Stimulated activated CD4-positive, alpha-beta T cell treated with anti-CD3 and anti-CD28 coated beads, Interleukin-1b, Interleukin-23, amount 100 ng/mL, for 4 hours (primary cell): ENCODE measurements around the gene MAP2.

Experiments
- DNase-seq, 2 donors: peaks; one replicate each; pipeline ENCODE4 v3.0.0-alpha.2; 2020; ENCODE audit warnings: low read depth in 2 of 2

MAP2 gene

DNA sequence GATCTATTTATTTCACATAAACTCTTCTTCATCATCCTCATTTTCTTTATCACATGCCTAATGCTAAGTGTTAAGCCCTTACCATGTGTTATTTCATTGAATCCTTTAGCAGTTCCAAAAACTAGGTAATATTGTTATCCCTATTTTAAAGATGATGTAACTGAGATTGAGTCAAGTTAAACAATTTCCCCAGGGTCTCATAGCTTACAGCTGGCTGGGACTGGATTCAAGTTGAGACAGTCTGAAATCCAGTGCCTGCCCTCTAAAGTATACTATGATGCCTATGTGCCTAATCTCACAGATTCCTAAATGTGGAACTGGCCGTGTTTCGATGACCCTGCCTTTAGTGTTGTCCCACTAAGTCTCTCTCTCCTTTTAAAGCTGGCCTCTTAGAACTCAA, 108.5 kb downstream of the MAP2 start:
- DNase-seq: no peak

DNA sequence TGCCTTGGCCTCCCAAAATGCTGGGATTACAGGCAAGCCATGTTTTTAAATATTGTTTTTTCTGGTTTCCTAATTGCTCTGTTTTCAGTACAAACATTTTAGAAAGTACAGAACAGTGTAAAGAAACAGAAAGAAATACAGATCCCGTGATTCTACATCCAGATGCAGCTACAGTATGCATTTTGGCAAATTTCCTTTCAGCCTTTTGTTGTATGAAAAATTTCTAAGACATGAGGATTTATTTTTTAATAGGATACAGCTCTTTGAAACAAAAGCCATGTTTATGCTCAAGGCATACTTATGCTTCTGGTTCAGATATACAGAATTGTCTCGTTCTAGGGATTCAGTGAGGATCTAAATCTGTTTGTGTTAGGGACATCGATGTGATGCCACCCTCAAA, 109.5 kb downstream of the MAP2 start:
- DNase-seq: no peak

DNA sequence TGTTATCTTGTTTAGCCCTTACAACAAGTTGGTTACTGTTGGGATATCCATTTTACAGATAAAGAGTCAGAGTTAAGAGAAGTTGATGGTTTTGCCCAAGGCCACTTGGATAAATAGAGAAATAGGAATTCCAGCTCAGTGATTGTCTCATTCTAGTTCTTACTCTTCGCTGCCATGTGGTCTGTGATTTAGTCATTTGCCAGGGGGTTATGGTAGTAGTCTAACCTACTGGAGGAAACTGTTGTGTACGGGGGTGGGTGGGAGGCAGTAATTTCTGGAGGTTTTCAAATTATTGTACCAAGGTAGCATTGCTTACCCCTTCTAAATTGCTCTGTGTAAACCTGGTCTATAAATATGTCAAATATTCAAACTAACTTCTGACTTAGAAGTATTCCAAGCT, 110.4 kb downstream of the MAP2 start:
- DNase-seq: no peak

DNA sequence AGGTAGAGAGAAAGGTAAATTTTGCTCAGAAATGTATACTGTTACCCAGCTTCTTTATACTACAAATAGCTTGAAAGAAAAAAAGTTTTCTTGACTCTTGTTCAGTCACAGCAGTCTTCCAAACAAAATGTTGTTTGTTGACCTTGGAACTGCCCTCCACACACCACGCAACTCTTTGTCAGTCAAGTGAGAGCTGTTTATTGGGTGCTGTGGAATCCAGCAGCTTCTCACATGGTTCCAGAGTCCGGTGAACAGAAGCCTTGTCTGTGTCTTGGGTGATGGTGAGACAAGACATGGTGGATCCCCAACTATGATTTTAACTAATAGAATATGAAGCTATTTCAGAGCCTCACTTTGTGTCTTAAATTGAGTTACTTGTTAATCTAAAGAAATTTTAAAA, 112.5 kb downstream of the MAP2 start:
- DNase-seq: no peak

DNA sequence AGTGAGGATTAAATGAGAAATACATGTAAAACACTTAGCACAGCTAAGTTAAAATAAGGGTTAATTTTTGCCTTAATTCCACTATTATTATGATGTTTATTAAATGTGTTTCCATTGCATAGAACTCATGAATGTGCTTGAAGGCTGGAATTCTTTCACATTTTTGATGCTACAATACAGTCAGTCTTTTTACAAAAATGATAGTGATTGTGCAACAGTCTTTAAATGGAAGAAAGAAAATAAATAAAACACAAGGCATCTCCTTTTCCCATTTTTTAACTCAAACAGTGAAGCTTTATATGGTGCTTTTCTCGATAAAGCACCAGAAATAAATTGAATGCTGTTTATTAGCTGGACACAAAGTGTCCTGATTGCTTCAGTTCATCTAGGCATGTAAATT, 123.9 kb downstream of the MAP2 start:
- no peak for DNase-seq

DNA sequence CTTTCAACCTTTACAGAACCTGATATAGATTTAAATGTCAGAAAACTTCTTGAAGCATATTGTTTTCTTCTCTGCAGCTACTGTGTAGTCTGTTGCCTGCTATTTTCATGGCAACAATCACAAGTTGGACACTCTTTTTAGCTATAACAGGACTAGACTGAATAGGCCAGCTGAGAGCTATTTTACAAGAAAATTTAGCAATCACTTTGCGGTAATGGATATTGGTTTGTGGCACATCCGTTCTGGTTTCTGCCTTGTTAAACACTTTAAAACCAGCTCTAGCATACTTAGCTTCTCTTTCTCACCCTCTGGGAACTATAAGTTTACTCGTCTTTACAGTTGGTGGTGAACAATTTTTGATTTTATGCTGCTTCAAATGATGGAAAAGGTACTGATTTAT, 125.7 kb downstream of the MAP2 start:
- no peak for DNase-seq

DNA sequence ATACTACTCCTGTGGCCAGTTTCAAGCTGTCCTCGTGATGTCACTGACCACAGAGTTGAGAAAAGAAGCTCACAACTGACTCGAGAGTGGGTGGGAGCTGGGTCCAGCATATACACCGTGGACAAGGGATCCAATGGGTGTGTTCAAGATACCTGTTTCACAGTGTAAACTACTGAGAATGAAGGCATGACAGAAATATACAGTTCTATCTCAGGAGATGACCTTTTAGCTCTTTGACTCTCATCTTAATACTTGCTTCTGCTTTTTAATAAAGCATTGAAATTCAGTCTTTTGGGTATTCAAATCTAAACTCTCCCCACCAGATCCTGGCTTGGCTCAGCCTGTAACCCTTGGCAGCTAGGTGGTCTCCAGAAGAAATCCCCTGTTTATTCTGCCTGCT, 130.1 kb downstream of the MAP2 start:
- DNase-seq: no peak

DNA sequence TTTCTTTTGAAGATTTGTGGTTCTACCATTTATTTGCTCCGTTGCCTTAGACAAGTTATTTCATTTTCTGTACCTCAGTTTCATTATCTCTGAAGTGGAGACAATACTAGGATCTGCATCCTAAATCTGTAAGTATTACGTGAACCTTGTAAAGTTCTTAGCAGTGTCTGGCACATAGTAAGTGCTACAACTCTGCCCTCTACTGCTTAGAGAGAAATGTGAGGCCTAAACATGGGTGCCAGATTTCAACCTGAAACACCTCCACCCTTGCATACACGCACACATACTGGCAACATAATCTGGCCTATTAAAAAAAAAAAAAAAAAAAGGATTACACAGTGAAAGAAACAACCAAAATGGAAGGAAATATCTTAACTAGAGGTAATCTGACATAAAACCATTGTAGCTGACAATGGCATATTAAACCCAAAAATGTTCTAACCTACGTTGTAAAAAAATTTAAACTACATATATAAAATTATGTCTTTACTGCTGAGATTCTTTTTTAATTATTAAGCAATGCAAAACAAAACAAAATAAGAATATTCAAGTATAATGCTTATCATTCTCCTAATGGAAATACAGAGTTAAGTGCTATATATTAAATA, 132.6 kb downstream of the MAP2 start:
- no peak for DNase-seq

DNA sequence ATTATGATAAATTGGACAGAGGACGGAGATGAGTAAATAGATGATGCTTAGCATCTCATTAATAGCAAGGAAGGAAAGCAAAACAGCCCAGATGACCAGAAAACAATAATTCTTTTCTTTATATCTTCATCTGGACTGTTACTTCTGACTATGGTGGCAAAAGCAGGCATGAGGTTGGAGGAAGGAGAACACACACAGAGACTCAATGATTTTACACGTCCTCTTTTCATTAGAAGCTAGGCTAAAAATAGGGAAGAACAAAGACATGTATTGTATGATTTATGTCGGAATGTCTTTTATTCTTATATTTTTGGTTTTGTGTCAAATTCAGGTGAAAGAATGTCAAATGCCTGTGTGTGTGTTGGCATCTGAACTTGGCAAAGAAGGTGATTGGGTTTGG, 137.1 kb downstream of the MAP2 start:
- no peak for DNase-seq

DNA sequence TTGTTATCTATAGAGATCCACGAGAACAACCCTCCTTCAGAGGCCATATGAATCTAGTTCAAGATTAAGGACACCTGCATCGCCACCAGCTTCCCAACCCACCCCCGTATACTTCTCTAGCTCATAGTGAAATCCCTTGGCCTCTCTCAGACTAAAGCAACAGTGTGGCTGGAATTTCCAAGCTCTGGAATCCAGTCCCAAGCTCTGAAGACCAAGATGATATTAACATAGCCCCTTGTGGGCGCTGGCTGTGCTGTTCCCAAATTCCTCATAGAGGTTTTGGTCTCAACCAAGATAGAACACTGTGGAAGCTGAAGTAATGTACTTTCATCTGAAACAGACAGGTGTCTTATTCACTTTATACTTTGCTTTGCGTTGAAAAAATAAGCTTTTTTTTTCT, 139.6 kb downstream of the MAP2 start:
- no peak for DNase-seq

DNA sequence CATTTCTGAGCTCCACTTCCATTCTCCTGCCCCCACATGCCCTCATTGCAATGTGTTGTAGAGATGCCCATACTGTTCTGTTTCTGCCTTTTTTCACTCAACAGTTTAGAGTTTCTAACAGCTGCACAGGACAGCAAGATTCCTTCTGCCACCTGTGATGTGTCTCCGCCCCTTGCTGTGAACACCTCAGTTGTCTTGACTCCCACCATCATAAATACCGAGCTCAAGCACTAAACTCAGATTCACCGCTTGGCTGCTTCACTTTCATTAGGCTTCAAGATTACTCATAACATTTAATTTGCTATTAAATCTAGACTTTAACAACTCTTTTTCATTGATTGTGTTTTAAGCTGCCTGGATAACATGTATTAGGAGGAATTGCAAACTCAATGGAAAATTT, 141.0 kb downstream of the MAP2 start:
- no peak for DNase-seq

DNA sequence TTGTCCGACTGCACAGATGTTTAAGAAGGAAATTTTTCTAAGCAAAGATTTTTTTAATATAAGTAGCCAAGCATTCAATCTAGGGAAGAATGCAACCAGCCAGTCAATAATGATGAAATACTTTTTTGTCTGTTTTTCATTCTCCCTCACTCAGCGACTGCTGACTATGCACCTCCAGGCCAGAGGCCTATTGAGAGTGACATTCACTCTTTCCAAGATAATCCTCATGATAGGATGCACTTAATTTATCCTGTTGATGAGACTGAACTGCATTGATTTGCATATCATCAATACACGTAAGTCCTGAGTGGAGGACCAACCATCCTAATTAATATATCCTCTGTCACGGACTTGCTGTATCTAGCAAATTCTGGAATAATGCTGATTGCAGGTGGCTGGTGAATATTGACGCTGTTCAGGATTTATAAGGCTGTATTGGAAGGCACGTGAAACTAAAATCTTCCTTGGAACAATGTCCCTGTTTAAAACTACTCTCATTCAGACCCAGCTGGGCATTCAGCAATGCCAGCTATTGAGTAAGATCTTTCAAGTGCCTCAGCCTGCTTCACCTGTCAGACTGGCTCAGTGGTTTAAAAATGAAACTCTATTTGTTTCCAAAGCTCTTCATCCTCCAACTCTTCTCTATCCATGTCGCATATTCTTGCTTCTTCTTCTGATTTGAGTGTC, 142.2 kb downstream of the MAP2 start:
- DNase-seq: no peak

DNA sequence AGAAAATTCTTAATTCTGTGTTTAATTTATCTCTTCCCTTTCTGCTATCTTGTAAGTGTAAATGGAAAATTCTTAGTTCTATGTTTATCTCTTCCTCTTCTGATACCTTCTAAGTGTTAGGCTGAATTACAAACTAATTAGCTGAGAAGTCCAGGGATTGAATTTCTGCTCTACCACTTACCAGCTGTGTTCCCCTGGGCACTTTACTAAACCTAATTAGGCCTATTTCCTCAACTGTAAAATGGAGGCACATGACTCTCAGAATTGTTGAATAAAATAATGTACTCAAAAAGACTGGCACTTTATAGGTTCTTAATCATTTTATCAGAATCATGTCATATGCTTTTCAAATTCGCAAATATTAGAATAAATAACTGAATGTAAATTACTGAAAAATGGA, 146.3 kb downstream of the MAP2 start:
- DNase-seq: no peak

DNA sequence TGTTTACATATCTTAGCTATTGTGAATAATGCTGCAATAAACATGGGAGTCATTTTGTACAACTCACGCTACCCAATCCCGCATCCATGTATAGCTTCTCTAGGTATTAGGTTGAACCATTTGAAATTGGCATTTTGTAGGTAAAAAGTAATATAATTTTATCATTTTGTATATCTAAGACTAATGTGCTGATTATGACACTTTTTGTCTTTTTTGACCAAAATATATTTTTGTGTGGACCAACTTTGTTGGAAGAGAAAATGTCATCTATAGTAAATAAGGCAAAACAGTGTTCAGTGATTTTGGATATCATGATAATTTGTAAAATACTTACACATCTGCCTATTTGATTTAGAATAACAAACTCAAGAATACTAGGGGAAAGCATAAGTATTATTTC, 150.7 kb downstream of the MAP2 start:
- DNase-seq: no peak

DNA sequence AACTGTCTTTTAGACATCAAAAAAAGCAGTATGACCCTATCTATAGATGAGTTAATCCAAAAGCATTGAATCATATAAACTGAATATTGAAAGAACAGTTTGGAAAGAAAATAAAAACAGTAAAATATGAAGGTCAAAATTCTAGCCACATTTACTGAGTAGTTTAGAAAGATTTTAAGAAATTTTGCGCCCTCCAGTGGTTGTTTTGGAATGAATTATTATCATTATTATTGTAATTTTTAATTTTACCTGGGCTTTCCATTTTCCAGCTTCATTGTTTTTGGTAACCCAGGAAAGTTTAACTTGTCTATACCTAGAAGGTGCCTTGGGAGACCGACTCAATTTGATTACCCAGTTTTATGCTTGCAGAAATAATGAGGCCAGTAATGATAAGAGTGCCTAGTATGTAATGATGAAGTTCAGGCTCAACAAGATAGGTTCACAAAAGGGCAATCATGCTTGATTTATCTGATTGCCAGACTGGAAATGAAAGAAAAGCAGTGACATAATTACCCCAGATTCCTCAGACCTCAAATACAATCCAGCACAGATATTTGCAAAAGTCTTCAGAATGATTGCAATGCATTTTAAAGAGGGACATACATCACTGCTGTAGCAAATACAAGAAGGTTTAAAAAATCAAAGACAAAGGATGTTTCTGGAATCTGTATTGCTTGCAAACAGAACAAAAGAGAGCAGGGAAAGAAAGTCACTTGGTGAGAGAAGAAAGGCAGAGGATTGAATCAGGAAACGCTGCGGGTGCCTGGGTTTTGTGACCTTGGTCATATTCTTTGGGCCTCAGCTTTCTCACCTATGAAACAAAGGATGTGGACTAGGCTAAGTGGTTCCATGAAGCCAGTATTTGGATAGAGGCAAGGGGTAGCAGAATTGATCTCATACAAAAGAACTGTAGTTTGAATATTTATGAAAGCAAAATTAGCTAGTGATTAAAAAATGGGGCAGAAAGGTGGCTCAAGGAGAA, 153.8 kb downstream of the MAP2 start:
- DNase-seq: no peak

DNA sequence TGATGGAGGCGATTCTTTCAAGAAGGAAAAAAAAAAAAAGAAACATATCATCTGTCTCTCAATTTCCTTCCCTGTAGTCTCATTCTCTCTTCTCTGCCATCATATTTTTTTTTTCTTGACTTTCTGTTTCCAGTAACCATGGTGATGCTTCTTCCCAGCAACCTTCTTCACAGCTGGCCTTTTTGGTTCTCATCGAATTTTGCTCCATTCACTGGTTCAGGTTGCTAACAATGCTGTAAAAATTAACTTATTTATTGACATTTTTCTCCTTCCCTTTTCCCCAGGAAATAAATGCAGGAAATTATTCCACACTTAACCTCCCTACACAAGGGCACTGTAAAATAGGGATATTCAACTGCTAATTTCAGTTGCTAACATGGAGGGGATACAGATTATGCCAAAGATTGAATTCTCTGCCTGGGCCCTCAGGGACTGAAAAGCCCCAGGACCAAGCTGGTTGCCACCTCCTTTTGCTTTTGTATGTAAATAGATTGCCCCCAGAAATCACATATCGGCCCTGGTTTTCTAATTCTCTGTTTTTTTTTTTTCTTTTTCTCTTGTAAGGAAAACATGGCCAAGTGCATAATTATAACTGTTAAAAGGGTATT, 154.7 kb downstream of the MAP2 start:
- no peak for DNase-seq

DNA sequence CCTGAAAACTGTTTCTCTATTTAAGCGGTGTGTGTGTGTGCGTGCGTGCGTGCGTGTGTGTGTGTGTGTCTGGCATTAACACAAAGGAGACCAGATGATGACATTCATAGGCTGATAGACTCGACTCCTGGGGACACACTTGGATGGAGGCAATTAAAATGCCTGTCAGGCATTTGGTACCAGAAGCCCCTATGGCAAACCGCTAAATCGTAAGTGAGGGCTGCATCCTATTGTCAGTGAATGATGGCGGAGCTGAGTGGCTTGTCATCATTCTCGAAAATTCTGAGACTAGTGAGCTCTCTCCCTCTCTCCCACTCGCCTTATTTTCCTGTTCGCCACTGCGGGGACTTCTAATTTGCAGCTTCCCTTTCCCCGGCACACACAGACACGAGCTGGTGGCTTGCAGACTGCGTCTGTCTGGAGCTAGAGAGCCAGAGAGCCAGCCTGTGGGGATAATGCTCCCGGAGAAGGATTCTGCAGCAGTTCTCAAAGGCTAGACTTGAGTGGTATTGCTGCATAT, 155.4 kb downstream of the MAP2 start:
- DNase-seq: no peak

DNA sequence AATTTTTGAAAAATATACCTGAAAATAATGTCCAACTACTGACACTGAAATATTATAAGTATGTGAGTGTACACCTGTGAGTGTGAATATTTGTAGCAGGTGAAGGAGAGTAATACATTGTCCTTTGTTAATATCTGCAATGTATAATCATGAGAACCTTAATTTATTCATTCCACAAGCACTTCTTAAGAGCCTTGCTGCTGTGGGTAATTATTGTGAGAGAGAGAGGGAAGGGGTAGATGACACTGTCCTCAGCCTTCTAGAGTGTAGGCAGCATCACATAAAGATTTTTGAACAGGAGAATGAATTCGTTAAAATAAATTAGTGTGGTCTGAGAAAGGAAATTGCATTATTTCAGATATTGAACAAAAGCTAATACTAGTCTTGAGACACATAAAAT, 157.2 kb downstream of the MAP2 start:
- DNase-seq: no peak

DNA sequence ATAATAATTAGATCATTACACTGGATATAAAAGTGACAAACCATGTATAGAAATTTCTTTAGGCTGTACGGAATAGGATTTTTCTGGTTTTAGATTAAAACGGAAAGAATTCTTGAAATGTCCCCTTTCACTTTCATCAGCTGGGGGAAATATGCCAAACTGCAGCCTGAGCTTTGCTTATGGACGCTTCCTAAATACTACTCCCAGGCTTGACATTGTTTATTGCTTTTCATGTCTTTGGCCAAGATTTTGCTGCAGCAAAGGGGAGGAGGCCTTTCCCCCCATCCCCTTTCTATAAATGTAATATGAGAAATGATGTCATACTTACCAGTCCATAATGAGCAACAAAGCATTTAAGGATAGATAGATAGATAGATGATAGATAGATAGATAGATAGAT, 158.4 kb downstream of the MAP2 start:
- DNase-seq: no peak

DNA sequence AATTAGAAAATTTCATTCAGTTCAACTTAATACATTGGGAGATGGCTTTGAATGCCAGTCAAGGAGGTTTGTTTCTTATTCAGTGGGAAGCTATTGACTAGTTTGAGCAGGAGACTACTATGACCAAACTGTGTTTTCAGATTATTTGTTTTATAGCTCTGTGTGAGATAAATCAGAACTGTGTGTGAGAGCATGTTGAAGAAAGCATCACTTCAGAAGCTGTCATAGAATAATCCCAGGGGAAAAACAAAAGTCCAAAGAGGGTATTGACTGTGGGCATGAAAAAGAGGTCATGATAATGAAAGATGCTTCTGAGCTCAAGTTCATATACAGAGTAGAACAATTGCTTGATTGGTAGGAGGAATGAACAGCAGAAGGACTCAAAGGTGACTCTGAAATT, 160.6 kb downstream of the MAP2 start:
- DNase-seq: no peak

DNA sequence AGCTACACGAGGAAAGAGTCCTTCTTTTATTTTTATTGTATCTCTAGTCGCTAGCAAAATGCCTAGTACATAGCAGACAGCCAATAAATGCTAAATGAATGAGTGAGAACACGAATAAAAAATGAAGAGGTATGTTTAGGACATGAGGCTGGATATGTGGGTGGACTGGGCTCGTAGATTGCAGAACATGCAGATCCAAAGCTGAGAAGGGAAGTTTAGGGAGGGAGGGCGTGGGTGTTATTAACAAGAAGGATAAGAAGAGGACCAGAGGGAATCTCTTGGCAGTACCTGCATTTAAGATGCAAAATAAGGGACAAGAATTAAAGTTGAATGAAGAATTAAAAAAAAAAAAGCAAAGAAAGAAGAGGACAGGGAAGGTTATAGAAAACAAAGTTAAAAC, 161.1 kb downstream of the MAP2 start:
- no peak for DNase-seq

DNA sequence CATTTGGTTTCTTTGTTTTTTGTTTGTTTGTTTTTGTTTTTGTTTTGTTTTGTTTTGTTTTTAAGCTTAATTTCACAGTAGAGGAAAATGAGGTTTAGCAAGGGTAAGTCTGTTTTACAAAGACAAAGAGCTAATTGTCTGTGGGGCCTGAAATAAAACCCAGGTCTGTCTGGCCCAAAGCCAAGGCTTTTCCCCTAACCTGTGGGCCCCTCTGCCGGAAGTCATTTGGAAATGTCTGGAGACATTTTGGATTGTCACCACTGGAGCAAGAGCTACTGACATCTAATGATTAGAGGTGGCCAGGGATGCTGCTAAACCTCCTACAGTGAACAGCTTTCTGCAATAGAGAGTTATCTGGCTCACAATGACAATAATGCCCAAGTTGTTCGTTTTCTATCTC, 167.2 kb downstream of the MAP2 start:
- no peak for DNase-seq
